ENCODE data around the gene KCNQ1. TPM values are rescaled to one million over a fixed set of nuclear protein-coding genes. Genes with fewer than 3 reads are reported as not detected.

The KCNQ1 gene
- total and polyA plus RNA-seq, 4 donors = 15.4 to 41.7 (median 26.2) TPM

DNA sequence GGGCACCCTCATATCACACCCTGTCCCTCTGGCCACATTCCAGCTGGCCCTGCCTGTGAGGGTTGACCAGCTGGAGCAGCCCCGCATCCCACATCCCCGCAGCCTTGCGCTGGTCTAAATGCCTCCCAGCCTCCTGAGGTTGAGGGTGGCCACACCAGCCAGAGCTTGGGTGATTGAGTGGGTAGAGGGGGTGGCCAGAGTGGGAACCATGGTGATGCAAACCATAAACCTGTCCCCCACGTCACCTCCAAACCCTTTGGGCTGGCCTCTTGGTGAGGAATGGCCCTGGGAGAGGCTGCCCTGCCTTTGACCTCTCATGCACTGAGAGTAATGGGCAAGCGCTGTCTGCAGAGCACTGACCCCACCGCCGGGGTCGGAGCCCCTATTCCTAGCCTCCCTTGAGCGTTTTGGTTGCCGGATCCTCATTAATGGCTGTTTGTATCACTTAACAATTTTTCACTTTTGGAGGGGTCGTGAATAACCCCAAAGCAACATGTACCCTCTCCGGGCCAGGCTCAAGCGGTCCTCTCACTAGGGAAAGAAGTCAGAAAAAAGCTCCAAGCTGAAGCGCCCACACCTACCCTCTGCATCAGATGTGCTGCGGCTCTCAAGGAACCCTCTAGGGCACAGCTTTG, 271.0 kb downstream of the KCNQ1 start:
- Histone ChIP-seq H3K4me1 (ENCODE audit: control insufficient read depth in 5 of 5, insufficient read depth in 5 of 5, low read length in 5 of 5) (peaks cover 0 to 22% (median 0%) of the 10 kb centered on the region in 5 donors), H3K4me3 (no peak overlapping the region), H3K36me3 (ENCODE audit: control insufficient read depth in 4 of 4, insufficient read depth in 4 of 4, low read length in 4 of 4) (no peaks in the 10 kb centered on the region), H3K27ac (ENCODE audit: low read depth in 1 of 2, low read length in 1 of 2) (no peak overlapping the region), H3K9ac (ENCODE audit: insufficient read depth in 1 of 2, low read length in 2 of 2) (no peak overlapping the region), H3K9me3 (ENCODE audit: control insufficient read depth in 4 of 4, insufficient read depth in 3 of 4, low read length in 3 of 4) (no peaks in the 10 kb centered on the region), H3K27me3 (ENCODE audit: control insufficient read depth in 3 of 3, insufficient read depth in 3 of 3, low read length in 2 of 3) (no peaks in the 10 kb centered on the region)
- TF ChIP-seq, protein P1, sequence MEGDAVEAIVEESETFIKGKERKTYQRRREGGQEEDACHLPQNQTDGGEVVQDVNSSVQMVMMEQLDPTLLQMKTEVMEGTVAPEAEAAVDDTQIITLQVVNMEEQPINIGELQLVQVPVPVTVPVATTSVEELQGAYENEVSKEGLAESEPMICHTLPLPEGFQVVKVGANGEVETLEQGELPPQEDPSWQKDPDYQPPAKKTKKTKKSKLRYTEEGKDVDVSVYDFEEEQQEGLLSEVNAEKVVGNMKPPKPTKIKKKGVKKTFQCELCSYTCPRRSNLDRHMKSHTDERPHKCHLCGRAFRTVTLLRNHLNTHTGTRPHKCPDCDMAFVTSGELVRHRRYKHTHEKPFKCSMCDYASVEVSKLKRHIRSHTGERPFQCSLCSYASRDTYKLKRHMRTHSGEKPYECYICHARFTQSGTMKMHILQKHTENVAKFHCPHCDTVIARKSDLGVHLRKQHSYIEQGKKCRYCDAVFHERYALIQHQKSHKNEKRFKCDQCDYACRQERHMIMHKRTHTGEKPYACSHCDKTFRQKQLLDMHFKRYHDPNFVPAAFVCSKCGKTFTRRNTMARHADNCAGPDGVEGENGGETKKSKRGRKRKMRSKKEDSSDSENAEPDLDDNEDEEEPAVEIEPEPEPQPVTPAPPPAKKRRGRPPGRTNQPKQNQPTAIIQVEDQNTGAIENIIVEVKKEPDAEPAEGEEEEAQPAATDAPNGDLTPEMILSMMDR (IDR thresholded peaks at IDR 0.05; ENCODE audit: control extremely low read depth, extremely low read depth) = no peak
- DNase-seq = no peak
- no peak for ATAC-seq (ENCODE audit: insufficient read depth, low FRiP score)
- 94 to 96% methylated on average over 15 of the region's 15 CpGs for WGBS, 2 donors

DNA sequence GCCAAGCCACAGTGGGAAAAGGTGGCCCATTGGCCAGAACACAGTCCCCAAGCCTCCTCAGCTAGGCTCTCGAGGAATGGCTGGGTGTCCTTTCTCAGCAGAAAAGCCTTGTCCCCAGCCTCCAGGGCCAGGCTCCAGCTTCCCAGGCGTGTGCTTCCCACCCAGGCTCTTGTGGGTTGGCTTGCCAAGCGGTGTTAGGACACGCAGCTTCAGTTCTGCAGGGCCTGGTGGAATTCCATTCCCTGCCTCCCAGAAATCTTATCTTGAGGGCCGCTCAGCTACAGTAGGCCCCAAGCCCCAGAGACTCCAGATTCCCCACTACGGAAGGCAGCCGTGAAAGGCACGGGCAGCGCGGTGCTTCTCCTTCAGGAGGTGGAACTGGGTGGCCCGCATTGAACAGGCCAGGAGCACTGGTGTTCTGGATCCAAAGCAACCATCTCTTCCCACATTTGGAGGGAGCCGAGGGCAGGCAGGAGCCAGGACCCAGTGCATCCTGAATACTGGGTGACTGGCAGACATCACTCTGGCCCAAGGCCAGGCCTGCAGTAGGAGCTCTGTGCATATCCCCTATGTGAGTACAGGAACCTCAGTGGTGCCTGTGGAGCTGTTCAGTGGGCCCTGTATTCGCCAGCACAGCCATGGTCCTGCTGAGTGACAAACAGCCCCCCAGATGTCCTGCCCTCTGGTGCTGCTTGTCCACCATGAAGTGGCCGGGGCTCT, 271.7 kb downstream of the KCNQ1 start:
- WGBS, 2 donors = 87% methylated on average over 14 of the region's 14 CpGs
- Histone ChIP-seq H3K4me1 (ENCODE audit: control insufficient read depth in 5 of 5, insufficient read depth in 5 of 5, low read length in 5 of 5) (peaks cover 0 to 22% (median 0%) of the 10 kb centered on the region in 5 donors), H3K27ac (ENCODE audit: low read depth in 1 of 2, low read length in 1 of 2) (no peak overlapping the region), H3K4me3 (no peak overlapping the region), H3K27me3 (ENCODE audit: control insufficient read depth in 3 of 3, insufficient read depth in 3 of 3, low read length in 2 of 3) (no peaks in the 10 kb centered on the region), H3K36me3 (ENCODE audit: control insufficient read depth in 4 of 4, insufficient read depth in 4 of 4, low read length in 4 of 4) (no peaks in the 10 kb centered on the region), H3K9me3 (ENCODE audit: control insufficient read depth in 4 of 4, insufficient read depth in 3 of 4, low read length in 3 of 4) (no peaks in the 10 kb centered on the region), H3K9ac (ENCODE audit: insufficient read depth in 1 of 2, low read length in 2 of 2) (no peak overlapping the region)
- TF ChIP-seq, protein P1 (IDR thresholded peaks at IDR 0.05; ENCODE audit: control extremely low read depth, extremely low read depth) = no peak
- ATAC-seq (ENCODE audit: insufficient read depth, low FRiP score) (no peak), DNase-seq (peak; percentile 60 to 83 (median 66))

DNA sequence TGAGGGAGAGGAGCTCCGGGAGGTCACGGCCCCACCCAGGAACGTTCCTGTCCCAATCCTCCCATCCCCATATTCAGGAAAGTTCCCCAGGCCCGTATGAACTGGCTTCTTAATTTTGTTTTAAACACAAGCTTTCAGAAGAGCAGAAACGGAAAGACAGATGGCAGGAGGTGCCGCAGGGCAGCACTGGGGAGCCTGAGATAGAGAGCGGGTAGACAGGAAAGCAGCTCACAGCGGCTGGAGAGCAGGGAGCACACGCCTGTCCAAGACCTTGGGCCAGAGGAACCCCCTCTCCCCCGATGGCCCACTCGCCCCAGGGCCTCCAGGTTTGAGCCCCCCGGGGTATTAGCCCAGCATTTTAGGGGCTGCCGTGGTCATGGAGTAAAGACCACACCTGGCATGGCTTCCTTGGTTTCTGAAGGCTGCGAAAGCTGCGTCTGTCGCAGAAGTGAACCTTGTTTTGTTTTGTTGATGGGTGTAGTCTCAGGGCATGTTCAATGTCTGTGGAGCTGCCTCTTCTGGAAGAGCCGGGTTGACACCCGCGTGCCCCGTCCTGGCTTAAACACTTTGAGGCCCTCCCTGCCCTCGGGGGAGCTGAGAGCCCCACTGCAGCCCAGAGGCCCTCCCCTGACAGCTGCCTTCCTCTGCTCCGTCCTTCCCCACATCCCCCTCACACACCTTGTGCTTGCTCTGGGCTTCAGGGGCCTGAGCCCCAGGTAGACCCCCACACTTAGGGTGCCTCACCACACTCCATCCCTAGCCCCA, 272.9 kb downstream of the KCNQ1 start:
- H3K27ac ChIP-seq (ENCODE audit: low read depth in 1 of 2, low read length in 1 of 2) = no peak overlapping the region
- H3K36me3 ChIP-seq (ENCODE audit: control insufficient read depth in 4 of 4, insufficient read depth in 4 of 4, low read length in 4 of 4) = no peaks in the 10 kb centered on the region
- H3K27me3 ChIP-seq (ENCODE audit: control insufficient read depth in 3 of 3, insufficient read depth in 3 of 3, low read length in 2 of 3) = no peaks in the 10 kb centered on the region
- DNase-seq (no peak), ATAC-seq (ENCODE audit: insufficient read depth, low FRiP score) (no peak)
- no peak overlapping the region for H3K4me3 ChIP-seq
- H3K9me3 ChIP-seq (ENCODE audit: control insufficient read depth in 4 of 4, insufficient read depth in 3 of 4, low read length in 3 of 4) = no peaks in the 10 kb centered on the region
- peaks cover 0 to 22% (median 0%) of the 10 kb centered on the region in 5 donors for H3K4me1 ChIP-seq (ENCODE audit: control insufficient read depth in 5 of 5, insufficient read depth in 5 of 5, low read length in 5 of 5)
- TF ChIP-seq, protein P1 (IDR thresholded peaks at IDR 0.05; ENCODE audit: control extremely low read depth, extremely low read depth) = no peak
- WGBS, 2 donors = 91% methylated on average over 22 of the region's 22 CpGs
- no peak overlapping the region for H3K9ac ChIP-seq (ENCODE audit: insufficient read depth in 1 of 2, low read length in 2 of 2)
